Measurements from ENCODE around the gene INO80D.

GRCh38 chr2:205984381-205984780 lies 101.6 kb downstream of the INO80D start:
- no peak for TF ChIP-seq RNF2 (IDR thresholded peaks at IDR 0.05; ENCODE audit: borderline replicate concordance, low read depth, low read length, missing control alignments, poor library complexity, severe bottlenecking)
- no peak for TF ChIP-seq CREB1 (IDR thresholded peaks at IDR 0.05)
- TF ChIP-seq, protein P1, sequence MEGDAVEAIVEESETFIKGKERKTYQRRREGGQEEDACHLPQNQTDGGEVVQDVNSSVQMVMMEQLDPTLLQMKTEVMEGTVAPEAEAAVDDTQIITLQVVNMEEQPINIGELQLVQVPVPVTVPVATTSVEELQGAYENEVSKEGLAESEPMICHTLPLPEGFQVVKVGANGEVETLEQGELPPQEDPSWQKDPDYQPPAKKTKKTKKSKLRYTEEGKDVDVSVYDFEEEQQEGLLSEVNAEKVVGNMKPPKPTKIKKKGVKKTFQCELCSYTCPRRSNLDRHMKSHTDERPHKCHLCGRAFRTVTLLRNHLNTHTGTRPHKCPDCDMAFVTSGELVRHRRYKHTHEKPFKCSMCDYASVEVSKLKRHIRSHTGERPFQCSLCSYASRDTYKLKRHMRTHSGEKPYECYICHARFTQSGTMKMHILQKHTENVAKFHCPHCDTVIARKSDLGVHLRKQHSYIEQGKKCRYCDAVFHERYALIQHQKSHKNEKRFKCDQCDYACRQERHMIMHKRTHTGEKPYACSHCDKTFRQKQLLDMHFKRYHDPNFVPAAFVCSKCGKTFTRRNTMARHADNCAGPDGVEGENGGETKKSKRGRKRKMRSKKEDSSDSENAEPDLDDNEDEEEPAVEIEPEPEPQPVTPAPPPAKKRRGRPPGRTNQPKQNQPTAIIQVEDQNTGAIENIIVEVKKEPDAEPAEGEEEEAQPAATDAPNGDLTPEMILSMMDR (IDR thresholded peaks at IDR 0.05; ENCODE audit: control extremely low read depth in 1 of 3, insufficient read depth in 1 of 3, low read depth in 1 of 3, low read length in 3 of 3): no peak
- no peak for TF ChIP-seq POLR2AphosphoS5 (IDR thresholded peaks at IDR 0.05; ENCODE audit: low read depth, low read length)
- TF ChIP-seq BCL11A (IDR thresholded peaks at IDR 0.05; ENCODE audit: low read depth in 2 of 2, low read length in 2 of 2): no peak
- TF ChIP-seq EZH2 (IDR thresholded peaks at IDR 0.05; ENCODE audit: low read depth, low read length, severe bottlenecking): no peak
- TF ChIP-seq RAD21 (IDR thresholded peaks at IDR 0.05 in 1 of 2, conservative IDR thresholded peaks at IDR 0.05 in 1 of 2; ENCODE audit: low read depth in 2 of 2, low read length in 2 of 2): no peak

All from H1 (cell line).